Pancreas (tissue), 10 donors: ENCODE results near the gene MYO7B. TPM values are rescaled to one million over a fixed set of nuclear protein-coding genes. Genes with fewer than 3 reads are reported as not detected.

Experiments
- ATAC-seq, 4 donors: fragments of 200-7000 bp; cut with Tn5 transposase; one replicate each; pipeline versions ENCODE4 v1.8.0 to v1.9.1; 2020; ENCODE audit warnings: mild to moderate bottlenecking in 4 of 4, moderate library complexity in 4 of 4
- DNase-seq, 6 donors: peaks; one replicate each; pipeline ENCODE4 v3.0.0-alpha.2; 2020
- FAIRE-seq: peaks from 2 replicates; lab custom pipeline; 2012; peaks lifted over from hg19 to GRCh38; lab: Jason Lieb, UNC
- H3K27ac ChIP-seq, 4 donors: fragments of 200-600 bp; sonication (generic); 1 replicate in 3 of 4; 2 replicates in 1 of 4; pipeline versions ENCODE4 v1.5.0 to v1.8.0; 2020
- H3K27me3 ChIP-seq, 4 donors: fragments of 200-600 bp; one replicate each; pipeline ENCODE4 v1.8.0; 2021
- H3K36me3 ChIP-seq, 3 donors: fragments of 200-600 bp; sonication (generic) in 1 of 3; one replicate each; pipeline versions ENCODE4 v1.5.0 to v1.8.0; 2020 to 2021
- H3K4me1 ChIP-seq, 3 donors: fragments of 200-600 bp; one replicate each; pipeline ENCODE4 v1.8.0; 2021
- H3K4me3 ChIP-seq, 4 donors: fragments of 200-600 bp; sonication (generic) in 2 of 4; one replicate each; pipeline versions ENCODE4 v1.5.0 to v1.8.0; 2020 to 2021
- H3K9me3 ChIP-seq, 4 donors: fragments of 200-600 bp; one replicate each; pipeline ENCODE4 v1.8.0; 2021
- CTCF ChIP-seq, 4 donors: fragments of 200-600 bp; sonication (generic) in 3 of 4; IDR thresholded peaks; one replicate each; pipeline versions ENCODE4 v1.5.0 to v1.8.0; 2021; ENCODE audit warnings: antibody characterized with exemption in 4 of 4
- WGBS, 2 donors: extraction: QIAGEN DNeasy Blood & Tissue Kit; methylation state at CpG; one replicate each; pipeline ENCODE4 v1.1.7; 2013; 5-methylcytosine and 5-hydroxymethylcytosine counted together
- intact Hi-C, 3 donors: fragments of 100-400 bp; cut with DNase I; formaldehyde crosslinking; loops; one replicate each; pipeline versions ENCODE4 v1.11.1 to v1.14.2; 2022
- polyA plus RNA-seq, 2 donors: library from polyadenylated mRNA; stranded (reverse); fragments of 200-250 nt; gene quantifications; one replicate each; pipeline ENCODE4 v1.2.3, GENCODE V29; 2013
- total RNA-seq, 6 donors: library from RNA; stranded (reverse); fragmentation: NEBNext Ultra II Directional in 4 of 6; extraction: Animal tissue kit (Norgen Biotek cat#: 25700) in 4 of 6; gene quantifications; one replicate each; pipeline versions ENCODE4 v1.2.1 to v1.2.4, GENCODE V29; 2021 to 2023
- donor health status: healthy with polysubstance abuse.
- donor health status: DM: no; HTN: no; CAD: no; lungs with moderate emphysema.
- donor health status: DM: no; HTN: no; CAD: no.
- donor health status: control.
- donor health status: control.
- donor health status: Bipolar disorder and iron deficiency.
- donor health status: DM: yes; HTN: yes; CAD: no.
- donor health status: DM: no; HTN: no; CAD: no.
- donor health status: DM: no; HTN: no; CAD: no.
- donor health status: DM: yes; HTN: yes; CAD: no.

Gene MYO7B
- total and polyA plus RNA-seq, 8 donors = 0.12 to 1.5 (median 0.83) TPM

GRCh38 chr2:127671557-127672302 lies 136.2 kb downstream of the MYO7B start:
- H3K4me1 ChIP-seq = peaks cover 0 to 8% (median 0%) of the 10 kb centered on the region in 3 donors
- H3K27ac ChIP-seq = no peak overlapping the region
- 62 to 78% methylated on average over 14 of the region's 14 CpGs for WGBS, 2 donors
- FAIRE-seq (no peak), ATAC-seq (no peak), DNase-seq (no peak)
- H3K36me3 ChIP-seq = no peaks in the 10 kb centered on the region
- H3K9me3 ChIP-seq = no peaks in the 10 kb centered on the region
- no peaks in the 10 kb centered on the region for H3K27me3 ChIP-seq
- H3K4me3 ChIP-seq = no peak overlapping the region
- no peak for TF ChIP-seq CTCF (IDR thresholded peaks at IDR 0.05)
- intact Hi-C loops = no loop called here

GRCh38 chr2:127672341-127673224 lies 137.1 kb downstream of the MYO7B start:
- DNase-seq (no peak), FAIRE-seq (no peak), ATAC-seq (no peak)
- Histone ChIP-seq H3K9me3 (no peaks in the 10 kb centered on the region), H3K36me3 (no peaks in the 10 kb centered on the region), H3K4me3 (no peak overlapping the region), H3K27me3 (no peaks in the 10 kb centered on the region), H3K27ac (no peak overlapping the region), H3K4me1 (peaks cover 0 to 8% (median 0%) of the 10 kb centered on the region in 3 donors)
- intact Hi-C loops = no loop called here
- no peak for TF ChIP-seq CTCF (IDR thresholded peaks at IDR 0.05)
- WGBS, 2 donors = 76 to 79% methylated on average over 20 of the region's 20 CpGs

GRCh38 chr2:127673291-127674069 lies 138.0 kb downstream of the MYO7B start:
- WGBS, 2 donors = 86% methylated on average over 16 to 17 of the region's 17 CpGs
- Histone ChIP-seq H3K9me3 (no peaks in the 10 kb centered on the region), H3K27ac (no peak overlapping the region), H3K27me3 (no peaks in the 10 kb centered on the region), H3K4me3 (peak overlapping the region in 1 of 4 donors; percentile 58), H3K36me3 (no peaks in the 10 kb centered on the region), H3K4me1 (peaks cover 0 to 8% (median 0%) of the 10 kb centered on the region in 3 donors)
- ATAC-seq (no peak), DNase-seq (no peak), FAIRE-seq (no peak)
- no peak for TF ChIP-seq CTCF (IDR thresholded peaks at IDR 0.05)
- intact Hi-C loops = no loop called here

GRCh38 chr2:127674241-127675209 lies 139.0 kb downstream of the MYO7B start:
- H3K4me1 ChIP-seq = peaks cover 0 to 8% (median 0%) of the 10 kb centered on the region in 3 donors
- peak overlapping the region in 3 of 4 donors; percentile 26 to 58 (median 51) for H3K4me3 ChIP-seq
- no peaks in the 10 kb centered on the region for H3K9me3 ChIP-seq
- H3K36me3 ChIP-seq = no peaks in the 10 kb centered on the region
- no peak for TF ChIP-seq CTCF (IDR thresholded peaks at IDR 0.05)
- WGBS, 2 donors = 13 to 17% methylated on average over 55 to 72 of the region's 72 CpGs
- DNase-seq (peak in 2 of 6 donors; percentile 73 to 75), FAIRE-seq (no peak), ATAC-seq (peak; percentile 55 to 67 (median 66))
- no peaks in the 10 kb centered on the region for H3K27me3 ChIP-seq
- H3K27ac ChIP-seq = no peak overlapping the region
- intact Hi-C loops = no loop called here
